ENCODE data around the gene GTPBP1. TPM values are rescaled to one million over a fixed set of nuclear protein-coding genes. Genes with fewer than 3 reads are reported as not detected.

GTPBP1 gene
- polyA plus RNA-seq, 1 of the 3 experiments (the other 2 are of a cell fraction): 15.2 TPM

- no peaks in the 10 kb centered on the region; a peak in 1 of 4 replicates for H3K4me1 ChIP-seq (ENCODE audit: control insufficient read depth in 1 of 2, insufficient read depth in 2 of 2, low read depth in 1 of 2, low read length in 1 of 2)
- H3K36me3 ChIP-seq (replicated peaks in 1 of 2; ENCODE audit: control insufficient read depth in 1 of 2, insufficient read depth in 2 of 2, low read length in 1 of 2): no peaks in the 10 kb centered on the region
- no peak overlapping the region for H3K9ac ChIP-seq
- H3K9me3 ChIP-seq: no peaks in the 10 kb centered on the region
- no peak overlapping the region for H3K4me2 ChIP-seq
- over 99% methylated on average over 13 of the region's 15 CpGs for WGBS (ENCODE audit: low lambda C conversion rate)
- H3K79me2 ChIP-seq (ENCODE audit: insufficient read depth): peaks cover 45% of the 10 kb centered on the region
- POLR2A ChIA-PET: no interaction called here
- DNase-seq: no peak
- no peak for TF ChIP-seq CTCF (IDR thresholded peaks at IDR 0.05)
- TF ChIP-seq REST (IDR thresholded peaks at IDR 0.05; ENCODE audit: low read depth, low read length): no peak
- TF ChIP-seq GABPA (IDR thresholded peaks at IDR 0.05; ENCODE audit: low read depth): no peak
- no peak for TF ChIP-seq MXI1 (IDR thresholded peaks at IDR 0.05; ENCODE audit: low read depth, low read length)
- no peak for TF ChIP-seq GATA2 (CRISPR knock-in tag; IDR thresholded peaks at IDR 0.05)
- TF ChIP-seq ELF1 (IDR thresholded peaks at IDR 0.05): no peak
- no peak for TF ChIP-seq TEAD4 (IDR thresholded peaks at IDR 0.05; ENCODE audit: borderline replicate concordance, insufficient read depth)
- no peak for TF ChIP-seq TAF1 (IDR thresholded peaks at IDR 0.05; ENCODE audit: borderline replicate concordance, low read depth, low read length)
- no peak for TF ChIP-seq FOXM1 (IDR thresholded peaks at IDR 0.05; ENCODE audit: low read depth)
- no peak for TF ChIP-seq SIN3A (IDR thresholded peaks at IDR 0.05; ENCODE audit: borderline replicate concordance, low read depth, low read length)
- no peak for TF ChIP-seq USF1 (IDR thresholded peaks at IDR 0.05; ENCODE audit: borderline replicate concordance, low read depth)
- peaks cover 6% of the 10 kb centered on the region for H3F3A ChIP-seq (replicated peaks; ENCODE audit: insufficient read depth)
- H3K4me3 ChIP-seq (ENCODE audit: low read depth in 2 of 2, low read length in 1 of 2): no peak overlapping the region
- no peak overlapping the region for H2AFZ ChIP-seq (ENCODE audit: low read depth)
- H4K20me1 ChIP-seq (ENCODE audit: insufficient read depth): no peaks in the 10 kb centered on the region
- H3K27me3 ChIP-seq (ENCODE audit: insufficient read depth): no peaks in the 10 kb centered on the region
- no peaks in the 10 kb centered on the region for H3K9me2 ChIP-seq
- no peak overlapping the region for H3K27ac ChIP-seq (ENCODE audit: low read depth in 2 of 2, low read length in 1 of 2)
- CTCF ChIA-PET: interaction anchor here (1.2 kb wide), 1 partner anchor 50 kb away, joined by 4 read pairs; no protein-coding TSS in a partner anchor
Observed at GRCh38 chr22:38715852-38716251, 10.1 kb downstream of the GTPBP1 start.

GRCh38 chr22:38716271-38716670, 10.5 kb downstream of the GTPBP1 start:
- no peaks in the 10 kb centered on the region for H3K9me3 ChIP-seq
- no peak overlapping the region for H3K4me3 ChIP-seq (ENCODE audit: low read depth in 2 of 2, low read length in 1 of 2)
- no peak overlapping the region for H3K27ac ChIP-seq (ENCODE audit: low read depth in 2 of 2, low read length in 1 of 2)
- no peaks in the 10 kb centered on the region for H3K9me2 ChIP-seq
- H2AFZ ChIP-seq (ENCODE audit: low read depth): no peak overlapping the region
- TF ChIP-seq REST (IDR thresholded peaks at IDR 0.05; ENCODE audit: low read depth, low read length) (no peak), ZBTB33 (IDR thresholded peaks at IDR 0.05; ENCODE audit: borderline replicate concordance, low read depth) (no peak)
- peaks cover 6% of the 10 kb centered on the region for H3F3A ChIP-seq (replicated peaks; ENCODE audit: insufficient read depth)
- H3K27me3 ChIP-seq (ENCODE audit: insufficient read depth): no peaks in the 10 kb centered on the region
- H3K79me2 ChIP-seq (ENCODE audit: insufficient read depth): peaks cover 41% of the 10 kb centered on the region
- CTCF ChIA-PET: no interaction called here
- H3K9ac ChIP-seq: no peak overlapping the region
- no peaks in the 10 kb centered on the region; a peak in 1 of 4 replicates for H3K4me1 ChIP-seq (ENCODE audit: control insufficient read depth in 1 of 2, insufficient read depth in 2 of 2, low read depth in 1 of 2, low read length in 1 of 2)
- no peaks in the 10 kb centered on the region for H4K20me1 ChIP-seq (ENCODE audit: insufficient read depth)
- no peak overlapping the region for H3K4me2 ChIP-seq
- no peaks in the 10 kb centered on the region for H3K36me3 ChIP-seq (replicated peaks in 1 of 2; ENCODE audit: control insufficient read depth in 1 of 2, insufficient read depth in 2 of 2, low read length in 1 of 2)
- no peak for DNase-seq
- 94% methylated on average over 3 of the region's 10 CpGs for WGBS (ENCODE audit: low lambda C conversion rate)
- POLR2A ChIA-PET: no interaction called here
